OCI-LY1 (cell line): Measurements from ENCODE around the gene ZNF862.

Experiments
- H2AFZ ChIP-seq: fragments of 200-600 bp; sonication (generic), shearing (Covaris generic); 2 replicates; pipeline ENCODE4 v1.6.0; 2014; ENCODE audit warnings: antibody characterized with exemption, mild to moderate bottlenecking, low read length
- H3F3A ChIP-seq: fragments of 200-600 bp; sonication (generic), shearing (Covaris generic); 2 replicates; pipeline ENCODE4 v1.6.0; 2014; ENCODE audit warnings: mild to moderate bottlenecking, antibody characterized with exemption, low read length, moderate library complexity; ENCODE audit not compliant: insufficient read depth
- H3K27ac ChIP-seq: fragments of 200-600 bp; sonication (generic); 2 replicates; pipeline ENCODE4 v1.5.1; 2014; ENCODE audit warnings: low read length, mixed run types, mild to moderate bottlenecking, low read depth; ENCODE audit not compliant: poor library complexity, severe bottlenecking
- H3K27me3 ChIP-seq: fragments of 200-600 bp; sonication (generic); 2 replicates; pipeline ENCODE4 v1.6.0; 2014; ENCODE audit warnings: antibody characterized with exemption, mild to moderate bottlenecking, low read length, moderate library complexity; ENCODE audit not compliant: insufficient read depth
- H3K36me3 ChIP-seq: fragments of 200-600 bp; sonication (generic); 2 replicates; pipeline ENCODE4 v1.6.1; 2014; ENCODE audit warnings: mild to moderate bottlenecking, antibody characterized with exemption, low read length, moderate library complexity, mixed read lengths; ENCODE audit not compliant: insufficient read depth
- H3K4me1 ChIP-seq: fragments of 200-600 bp; sonication (generic); 2 replicates; pipeline ENCODE4 v1.5.1; 2014; ENCODE audit warnings: mild to moderate bottlenecking, low read length, moderate library complexity; ENCODE audit not compliant: insufficient read depth, severe bottlenecking
- H3K4me2 ChIP-seq: fragments of 200-600 bp; sonication (generic), shearing (Covaris generic); 2 replicates; pipeline ENCODE4 v1.6.1; 2014; ENCODE audit warnings: low read length
- H3K4me3 ChIP-seq: fragments of 200-600 bp; sonication (generic); 2 replicates; pipeline ENCODE4 v1.5.1; 2014; ENCODE audit warnings: low read length, low read depth, mild to moderate bottlenecking, mixed read lengths; ENCODE audit not compliant: poor library complexity, severe bottlenecking
- H3K79me2 ChIP-seq: fragments of 200-600 bp; shearing (Covaris generic); 2 replicates; pipeline ENCODE4 v1.6.1; 2016; ENCODE audit warnings: mixed run types, low read length, mixed read lengths; ENCODE audit not compliant: insufficient read depth
- H3K9ac ChIP-seq: fragments of 200-600 bp; sonication (generic), shearing (Covaris generic); 2 replicates; pipeline ENCODE4 v1.6.1; 2014; ENCODE audit warnings: mild to moderate bottlenecking, low read length, mixed read lengths
- H3K9me2 ChIP-seq: fragments of 200-600 bp; sonication (generic), shearing (Covaris generic); 2 replicates; pipeline ENCODE4 v1.6.1; 2014; ENCODE audit warnings: low read depth, mild to moderate bottlenecking, low read length, mixed read lengths
- H3K9me3 ChIP-seq: fragments of 200-600 bp; shearing (Covaris generic); 2 replicates; pipeline ENCODE4 v1.6.1; 2014; ENCODE audit warnings: low read length, mixed read lengths
- H4K20me1 ChIP-seq: fragments of 200-600 bp; sonication (generic), shearing (Covaris generic); 2 replicates; pipeline ENCODE4 v1.6.0; 2016; ENCODE audit warnings: mild to moderate bottlenecking, low read length; ENCODE audit not compliant: insufficient read depth
- CTCF ChIP-seq: fragments of 200-600 bp; sonication (generic), shearing (Covaris generic); IDR thresholded peaks from 2 replicates; pipeline ENCODE4 v1.5.1; 2017; ENCODE audit warnings: mild to moderate bottlenecking, antibody characterized with exemption, low read length, moderate library complexity, mixed read lengths
- EZH2 ChIP-seq: fragments of 200-600 bp; sonication (generic), shearing (Covaris generic); IDR thresholded peaks from 2 replicates; pipeline ENCODE4 v1.8.0; 2017; ENCODE audit warnings: borderline replicate concordance, mixed run types, mild to moderate bottlenecking, antibody characterized with exemption, low read length, moderate library complexity, mixed read lengths

Gene ZNF862

GRCh38 chr7:149819961-149820340 lies 18.2 kb upstream of the ZNF862 start:
- Histone ChIP-seq H3K27ac (no peak overlapping the region), H3K4me2 (no peak overlapping the region), H3K4me3 (no peak overlapping the region), H2AFZ (no peak overlapping the region), H3K36me3 (no peaks in the 10 kb centered on the region), H4K20me1 (no peaks in the 10 kb centered on the region), H3F3A (no peaks in the 10 kb centered on the region), H3K9me3 (no peaks in the 10 kb centered on the region), H3K9me2 (no peaks in the 10 kb centered on the region), H3K4me1 (no peaks in the 10 kb centered on the region), H3K9ac (no peak overlapping the region), H3K27me3 (peaks cover 9% of the 10 kb centered on the region), H3K79me2 (no peaks in the 10 kb centered on the region)
- no peak for TF ChIP-seq EZH2
- no peak for TF ChIP-seq CTCF

DNA sequence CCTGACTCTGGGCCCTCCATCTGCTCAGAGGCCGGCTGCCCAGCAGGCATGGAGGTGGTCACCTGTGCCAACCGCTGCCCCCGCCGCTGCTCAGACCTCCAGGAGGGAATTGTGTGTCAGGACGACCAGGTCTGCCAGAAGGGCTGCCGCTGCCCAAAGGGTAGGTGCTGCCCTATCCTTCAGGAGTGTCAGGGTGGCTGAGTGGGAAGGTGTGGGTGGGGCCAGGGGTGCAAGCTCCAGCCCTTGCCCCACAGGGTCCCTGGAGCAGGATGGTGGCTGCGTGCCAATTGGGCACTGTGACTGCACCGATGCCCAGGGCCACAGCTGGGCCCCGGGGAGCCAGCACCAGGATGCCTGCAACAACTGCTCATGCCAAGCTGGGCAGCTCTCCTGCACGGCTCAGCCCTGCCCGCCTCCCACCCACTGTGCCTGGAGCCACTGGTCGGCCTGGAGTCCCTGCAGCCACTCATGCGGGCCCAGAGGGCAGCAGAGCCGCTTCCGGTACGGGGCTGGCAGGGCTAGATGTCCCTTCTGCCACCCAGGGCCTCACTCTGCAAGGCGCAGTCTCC lies 17.5 kb upstream of the ZNF862 start:
- TF ChIP-seq CTCF (no peak), EZH2 (no peak)
- no peaks in the 10 kb centered on the region for H3K9me2 ChIP-seq
- no peaks in the 10 kb centered on the region for H4K20me1 ChIP-seq
- no peaks in the 10 kb centered on the region for H3K36me3 ChIP-seq
- H3K27me3 ChIP-seq = peaks cover 9% of the 10 kb centered on the region
- no peak overlapping the region for H3K27ac ChIP-seq
- no peaks in the 10 kb centered on the region for H3K4me1 ChIP-seq
- H3F3A ChIP-seq = no peaks in the 10 kb centered on the region
- H2AFZ ChIP-seq = no peak overlapping the region
- no peaks in the 10 kb centered on the region for H3K9me3 ChIP-seq
- no peak overlapping the region for H3K4me2 ChIP-seq
- no peak overlapping the region for H3K4me3 ChIP-seq
- no peak overlapping the region for H3K9ac ChIP-seq
- no peaks in the 10 kb centered on the region for H3K79me2 ChIP-seq

- TF ChIP-seq EZH2 = no peak
- TF ChIP-seq CTCF = no peak
Measured at GRCh38 chr7:149821191-149822148, 16.7 kb upstream of the ZNF862 start.

More at GRCh38 chr7:149821191-149822148, 16.7 kb upstream of the ZNF862 start:
- no peaks in the 10 kb centered on the region for H3K9me3 ChIP-seq
- H3K27ac ChIP-seq = no peak overlapping the region
- H3K9me2 ChIP-seq = no peaks in the 10 kb centered on the region
- no peaks in the 10 kb centered on the region for H3K36me3 ChIP-seq
- H4K20me1 ChIP-seq = no peaks in the 10 kb centered on the region
- no peaks in the 10 kb centered on the region for H3K4me1 ChIP-seq
- no peak overlapping the region for H2AFZ ChIP-seq
- H3K4me2 ChIP-seq = no peak overlapping the region
- H3F3A ChIP-seq = no peaks in the 10 kb centered on the region
- no peak overlapping the region for H3K9ac ChIP-seq
- H3K27me3 ChIP-seq = peaks cover 12% of the 10 kb centered on the region
- no peak overlapping the region for H3K4me3 ChIP-seq
- H3K79me2 ChIP-seq = no peaks in the 10 kb centered on the region
